ENCODE measurements around the gene RUVBL1. TPM values are rescaled to one million over a fixed set of nuclear protein-coding genes. Genes with fewer than 3 reads are reported as not detected.

Gene RUVBL1
- polyA plus RNA-seq = 17.7 and 22.1 TPM in 2 replicates

GRCh38 chr3:128123538-128124368 lies at the start of gene RUVBL1:
RUVBL1 (minus strand) TSS chr3:128123812; CDS start chr3:128123724, 88 bp downstream.

GRCh38 chr3:128153156-128154041 lies 29.8 kb upstream of the RUVBL1 start, which contains the start of gene EEFSEC:
EEFSEC (plus strand) TSS chr3:128153481; CDS start chr3:128153508, 27 bp downstream.

DNA sequence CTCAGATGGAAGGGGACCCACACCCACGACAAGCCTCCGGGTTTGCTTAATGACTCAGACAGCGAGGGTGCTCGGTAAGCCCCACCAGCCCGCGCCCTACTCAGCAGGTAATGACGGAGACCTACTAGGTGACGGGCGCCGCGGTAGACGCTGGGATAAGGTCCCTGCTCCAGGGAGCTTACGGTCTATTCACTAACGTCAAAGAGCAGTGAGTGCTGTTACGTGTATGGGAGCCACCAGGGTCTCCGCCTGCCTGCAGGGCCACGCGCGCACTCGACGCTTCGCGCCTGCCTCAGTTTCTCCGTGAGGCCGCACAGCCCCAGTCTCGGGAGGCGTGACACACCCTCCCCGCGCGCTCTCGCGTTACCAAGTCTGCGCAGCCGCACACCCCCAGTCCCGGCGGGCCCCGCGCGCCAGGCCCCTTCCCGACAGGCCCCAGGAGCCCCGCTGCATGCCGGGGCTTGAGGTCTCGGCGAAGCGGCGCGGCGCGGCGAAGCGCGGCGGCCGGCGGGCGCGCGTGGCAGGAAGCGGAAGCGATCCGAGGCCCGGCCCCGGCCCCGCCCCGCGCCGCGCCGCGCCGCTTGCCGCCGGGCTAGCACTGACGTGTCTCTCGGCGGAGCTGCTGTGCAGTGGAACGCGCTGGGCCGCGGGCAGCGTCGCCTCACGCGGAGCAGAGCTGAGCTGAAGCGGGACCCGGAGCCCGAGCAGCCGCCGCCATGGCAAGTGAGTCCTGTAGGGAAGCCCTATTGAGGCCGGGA lies 71.6 kb downstream of the RUVBL1 start, which contains the start of gene SEC61A1:
Gene SEC61A1 (plus strand): TSS at position 601 of the 758 bp plus-strand sequence. CDS start 116 bp downstream, at position 717.

Other genes starting within 250 kb of the RUVBL1 start
- 1.5 TPM in 1 of 2 replicates, not detected in the other for gene KBTBD12, start 208.6 kb downstream of the RUVBL1 start, polyA plus RNA-seq
- gene SEC61A1, start 71.4 kb downstream of the RUVBL1 start, polyA plus RNA-seq = 49.5 and 55.4 TPM in 2 replicates
- 0.84 and 1.1 TPM in 2 replicates for gene EEFSEC, start 29.7 kb upstream of the RUVBL1 start, polyA plus RNA-seq

Measured in Purkinje cell (primary cell).